ENCODE data around the gene HOXC6. TPM values are rescaled to one million over a fixed set of nuclear protein-coding genes. Genes with fewer than 3 reads are reported as not detected.

HOXC6 gene
- total and polyA plus RNA-seq, 2 of the 8 experiments (the other 6 are each of a cell fraction or from before 2014, with no cell fraction given), result not detected

GRCh38 chr12:53994264-53995001, 33.8 kb upstream of the HOXC6 start:
- H2BK20ac ChIP-seq (ENCODE audit: low read length), result no peak overlapping the region
- no peak overlapping the region for H3K23ac ChIP-seq (ENCODE audit: insufficient read length)
- TF ChIP-seq CTCF (IDR thresholded peaks at IDR 0.05; ENCODE audit: control extremely low read depth in 1 of 3, insufficient read depth in 1 of 3, low read depth in 1 of 3, low read length in 3 of 3) (no peak), EZH2 (IDR thresholded peaks at IDR 0.05; ENCODE audit: low read depth, low read length, severe bottlenecking) (peak; percentile 99), RNF2 (IDR thresholded peaks at IDR 0.05; ENCODE audit: borderline replicate concordance, low read depth, low read length, missing control alignments, poor library complexity, severe bottlenecking) (peak; percentile 89), SUZ12 (IDR thresholded peaks at IDR 0.05; ENCODE audit: low read length) (peak; percentile 94)
- no peak for FAIRE-seq
- no peak overlapping the region for H4K8ac ChIP-seq (ENCODE audit: extremely low read depth, insufficient read depth, low read length)
- H3K4me2 ChIP-seq (ENCODE audit: insufficient read depth in 1 of 2, low read depth in 2 of 2, low read length in 2 of 2), result peak overlapping the region; percentile 23 to 56
- peaks cover 0 to 19% (median 0%) of the 10 kb centered on the region in 4 experiments; a peak in 1 of 8 replicates for H3K36me3 ChIP-seq (ENCODE audit: control insufficient read depth in 2 of 4, insufficient read depth in 4 of 4, low read length in 3 of 4)
- no peak overlapping the region for H3K9ac ChIP-seq (replicated peaks in 1 of 4; ENCODE audit: extremely low read depth in 1 of 4, low read depth in 3 of 4, low read length in 3 of 4)
- peaks cover 29 to 30% of the 10 kb centered on the region in 2 experiments for H4K20me1 ChIP-seq (replicated peaks in 1 of 2; ENCODE audit: control insufficient read depth in 1 of 2, insufficient read depth in 2 of 2, low read length in 2 of 2)
- no peaks in the 10 kb centered on the region for H3K79me1 ChIP-seq (ENCODE audit: low read depth, low read length)
- peaks cover 2% of the 10 kb centered on the region; the same call in 1 of the 2 replicates for H3K23me2 ChIP-seq (ENCODE audit: low read depth, low read length)
- no peak overlapping the region for H4K5ac ChIP-seq (ENCODE audit: insufficient read length, low read depth, low read length)
- H2AFZ ChIP-seq (ENCODE audit: low read length), result no peak overlapping the region
- H3K14ac ChIP-seq (ENCODE audit: insufficient read length), result no peak overlapping the region
- 0 out of 2 replicates have a peak overlapping the region, but pooled peaks have one; percentile 46 for H2BK15ac ChIP-seq (ENCODE audit: low read length)
- no peak overlapping the region for H3K56ac ChIP-seq (replicated peaks; ENCODE audit: insufficient read length, low read depth, low read length)
- no peak overlapping the region for H2BK5ac ChIP-seq (ENCODE audit: low read depth, low read length)
- peak overlapping the region; percentile 87; the same call in 1 of the 2 replicates for H2BK12ac ChIP-seq (ENCODE audit: low read depth, low read length)
- H3K4me3 ChIP-seq (ENCODE audit: extremely low read depth in 1 of 4, insufficient read depth in 2 of 4, low read depth in 3 of 4, low read length in 4 of 4), result peak overlapping the region in 1 of 4 experiments; percentile 5; a peak in 1 of 8 replicates
- peak overlapping the region; percentile 93 for H2AK5ac ChIP-seq (ENCODE audit: low read depth, low read length)
- H3K18ac ChIP-seq (ENCODE audit: extremely low read depth, low read length), result peak overlapping the region; percentile 19; the same call in 1 of the 2 replicates
- H4K91ac ChIP-seq (replicated peaks; ENCODE audit: insufficient read length, low read length), result no peak overlapping the region
- DNase-seq (ENCODE audit: low read depth in 1 of 2, low spot score in 2 of 2), result no peak
- no peaks in the 10 kb centered on the region for H3K79me2 ChIP-seq (ENCODE audit: control insufficient read depth in 1 of 2, insufficient read depth in 2 of 2, low read length in 2 of 2)
- ChIA-PET CTCF (ENCODE audit: partially characterized antibody) (interaction anchor here (0.7 to 4.4 kb wide), 5 partner anchors 9 to 213 kb away, joined by 3 to 28 read pairs (median 15); partner anchors contain the start of gene HOXC10), POLR2A (ENCODE audit: partially characterized antibody) (interaction anchor here (1.6 kb wide), 1 partner anchor 8 kb away, joined by 4 read pairs; no protein-coding TSS in a partner anchor)
- H3K9me3 ChIP-seq (ENCODE audit: insufficient read depth in 2 of 2, low read depth in 1 of 2, low read length in 1 of 2), result peaks cover 0 to 4% of the 10 kb centered on the region in 2 experiments; a peak in 1 of 4 replicates
- peaks cover 97 to 100% (median 100%) of the 10 kb centered on the region in 4 experiments for H3K27me3 ChIP-seq (replicated peaks in 1 of 4; ENCODE audit: control insufficient read depth in 3 of 4, extremely low read depth in 1 of 4, insufficient read depth in 3 of 4, low read length in 3 of 4)
- no peak overlapping the region for H3K4ac ChIP-seq (replicated peaks; ENCODE audit: insufficient read length, low read depth, low read length)
- peaks cover 0 to 15% (median 3%) of the 10 kb centered on the region in 4 experiments; a peak in 5 of 7 replicates for H3K4me1 ChIP-seq (replicated peaks in 1 of 4; ENCODE audit: control insufficient read depth in 3 of 4, insufficient read depth in 4 of 4, low read length in 3 of 4)
- WGBS, 2 experiments (ENCODE audit: extremely low coverage in 1 of 2, insufficient coverage in 1 of 2, insufficient read length in 1 of 2, insufficient replicate concordance in 2 of 2, low coverage in 1 of 2, low lambda C conversion rate in 2 of 2, missing lambda C conversion rate in 1 of 2), result 13% methylated on average over 35 of the region's 60 CpGs; no CpG with 5 or more reads in 1 of the 2 experiments
- no peak overlapping the region for H2BK120ac ChIP-seq (replicated peaks; ENCODE audit: low read depth, low read length)
- H3K27ac ChIP-seq (ENCODE audit: low read depth, low read length), result no peak overlapping the region

Data from H1 (cell line).